Measurements from ENCODE around the gene OR2V1. TPM values are rescaled to one million over a fixed set of nuclear protein-coding genes. Genes with fewer than 3 reads are reported as not detected.

OR2V1 gene
- total and polyA plus RNA-seq, 2 experiments from 2014 or later, result not detected

DNA sequence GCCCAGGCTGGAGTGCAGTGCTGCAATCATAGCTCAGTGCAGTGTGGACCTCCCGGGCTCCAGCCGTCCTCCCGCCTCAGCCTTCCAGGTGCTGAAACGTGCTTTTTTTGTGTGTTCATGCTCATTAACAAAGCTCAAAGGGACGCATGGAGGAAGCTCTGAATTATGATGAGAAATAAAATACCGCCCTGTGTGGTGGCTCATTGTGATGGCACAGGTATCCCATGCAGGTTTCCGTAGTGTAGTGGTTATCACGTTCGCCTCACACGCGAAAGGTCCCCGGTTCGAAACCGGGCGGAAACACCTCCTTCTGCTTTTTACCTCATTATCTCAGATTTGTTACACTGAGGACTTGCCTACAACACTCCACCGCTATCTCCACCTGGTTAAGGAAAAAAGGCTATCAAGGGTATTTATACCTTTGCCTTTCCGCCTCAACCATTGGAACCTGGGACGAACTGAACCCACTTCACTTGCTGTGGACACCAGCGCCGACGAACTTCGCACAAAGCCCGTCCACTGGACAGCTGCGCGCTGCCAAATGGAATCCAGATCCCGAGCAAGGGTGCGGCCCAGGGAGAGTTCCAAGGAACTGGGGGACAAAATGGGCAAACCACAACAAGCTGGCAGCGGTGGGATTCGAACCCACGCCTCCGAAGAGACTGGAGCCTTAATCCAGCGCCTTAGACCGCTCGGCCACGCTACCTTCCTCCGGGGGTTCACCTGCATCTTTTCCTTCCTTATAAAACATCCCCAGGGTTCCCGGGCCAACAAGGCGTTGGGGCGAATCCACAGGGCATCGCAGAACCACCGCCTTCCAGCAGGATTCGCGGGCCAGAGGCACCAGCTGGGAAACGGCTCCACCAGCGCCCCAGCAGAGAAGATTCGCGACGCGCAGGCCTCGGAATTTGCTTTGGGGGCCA is 42.7 kb upstream of the OR2V1 start:
- H3F3A ChIP-seq (replicated peaks; ENCODE audit: low read depth), result peaks cover 3% of the 10 kb centered on the region; the same call in 1 of the 2 replicates
- peak overlapping the region; percentile 99 for H2AFZ ChIP-seq
- peaks cover 4% of the 10 kb centered on the region for H3K4me1 ChIP-seq (ENCODE audit: insufficient read depth)
- no peak overlapping the region for H3K27ac ChIP-seq (ENCODE audit: low read depth)
- DNase-seq (ENCODE audit: low spot score) (peak; percentile 92), ATAC-seq (peak; percentile 70)
- TF ChIP-seq EZH2 (IDR thresholded peaks at IDR 0.05; ENCODE audit: low read depth, unreplicated experiment), result peak; percentile 24
- TF ChIP-seq STAT1 (IDR thresholded peaks at IDR 0.05; ENCODE audit: unreplicated experiment), result no peak
- TF ChIP-seq ZNF462 (CRISPR knock-in tag; IDR thresholded peaks at IDR 0.05), result peak; percentile 64; the same call in 1 of the 2 replicates
- TF ChIP-seq, protein P1, sequence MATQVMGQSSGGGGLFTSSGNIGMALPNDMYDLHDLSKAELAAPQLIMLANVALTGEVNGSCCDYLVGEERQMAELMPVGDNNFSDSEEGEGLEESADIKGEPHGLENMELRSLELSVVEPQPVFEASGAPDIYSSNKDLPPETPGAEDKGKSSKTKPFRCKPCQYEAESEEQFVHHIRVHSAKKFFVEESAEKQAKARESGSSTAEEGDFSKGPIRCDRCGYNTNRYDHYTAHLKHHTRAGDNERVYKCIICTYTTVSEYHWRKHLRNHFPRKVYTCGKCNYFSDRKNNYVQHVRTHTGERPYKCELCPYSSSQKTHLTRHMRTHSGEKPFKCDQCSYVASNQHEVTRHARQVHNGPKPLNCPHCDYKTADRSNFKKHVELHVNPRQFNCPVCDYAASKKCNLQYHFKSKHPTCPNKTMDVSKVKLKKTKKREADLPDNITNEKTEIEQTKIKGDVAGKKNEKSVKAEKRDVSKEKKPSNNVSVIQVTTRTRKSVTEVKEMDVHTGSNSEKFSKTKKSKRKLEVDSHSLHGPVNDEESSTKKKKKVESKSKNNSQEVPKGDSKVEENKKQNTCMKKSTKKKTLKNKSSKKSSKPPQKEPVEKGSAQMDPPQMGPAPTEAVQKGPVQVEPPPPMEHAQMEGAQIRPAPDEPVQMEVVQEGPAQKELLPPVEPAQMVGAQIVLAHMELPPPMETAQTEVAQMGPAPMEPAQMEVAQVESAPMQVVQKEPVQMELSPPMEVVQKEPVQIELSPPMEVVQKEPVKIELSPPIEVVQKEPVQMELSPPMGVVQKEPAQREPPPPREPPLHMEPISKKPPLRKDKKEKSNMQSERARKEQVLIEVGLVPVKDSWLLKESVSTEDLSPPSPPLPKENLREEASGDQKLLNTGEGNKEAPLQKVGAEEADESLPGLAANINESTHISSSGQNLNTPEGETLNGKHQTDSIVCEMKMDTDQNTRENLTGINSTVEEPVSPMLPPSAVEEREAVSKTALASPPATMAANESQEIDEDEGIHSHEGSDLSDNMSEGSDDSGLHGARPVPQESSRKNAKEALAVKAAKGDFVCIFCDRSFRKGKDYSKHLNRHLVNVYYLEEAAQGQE (IDR thresholded peaks at IDR 0.05; ENCODE audit: unreplicated experiment), result no peak
- TF ChIP-seq CREB1 (CRISPR knock-in tag; IDR thresholded peaks at IDR 0.05; ENCODE audit: low read depth), result peak; percentile 37; the same call in 1 of the 2 replicates
- TF ChIP-seq POLR2AphosphoS5 (IDR thresholded peaks at IDR 0.05; ENCODE audit: low read depth), result no peak
- no peak for TF ChIP-seq NANOG (IDR thresholded peaks at IDR 0.05; ENCODE audit: borderline replicate concordance)
- TF ChIP-seq EZH2phosphoT487 (IDR thresholded peaks at IDR 0.05; ENCODE audit: unreplicated experiment), result no peak
- TF ChIP-seq, protein P2, sequence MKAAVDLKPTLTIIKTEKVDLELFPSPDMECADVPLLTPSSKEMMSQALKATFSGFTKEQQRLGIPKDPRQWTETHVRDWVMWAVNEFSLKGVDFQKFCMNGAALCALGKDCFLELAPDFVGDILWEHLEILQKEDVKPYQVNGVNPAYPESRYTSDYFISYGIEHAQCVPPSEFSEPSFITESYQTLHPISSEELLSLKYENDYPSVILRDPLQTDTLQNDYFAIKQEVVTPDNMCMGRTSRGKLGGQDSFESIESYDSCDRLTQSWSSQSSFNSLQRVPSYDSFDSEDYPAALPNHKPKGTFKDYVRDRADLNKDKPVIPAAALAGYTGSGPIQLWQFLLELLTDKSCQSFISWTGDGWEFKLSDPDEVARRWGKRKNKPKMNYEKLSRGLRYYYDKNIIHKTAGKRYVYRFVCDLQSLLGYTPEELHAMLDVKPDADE (IDR thresholded peaks at IDR 0.05), result no peak
- no peak for TF ChIP-seq CTCF (conservative IDR thresholded peaks at IDR 0.05; ENCODE audit: low read depth in 2 of 2)
- TF ChIP-seq ZNF331 (CRISPR knock-in tag; IDR thresholded peaks at IDR 0.05; ENCODE audit: low read depth), result no peak
- TF ChIP-seq ZNF114 (CRISPR knock-in tag; IDR thresholded peaks at IDR 0.05), result peak; percentile 89; the same call in 1 of the 2 replicates
- no peak for TF ChIP-seq JUNB (IDR thresholded peaks at IDR 0.05; ENCODE audit: unreplicated experiment)
- Mint-ChIP-seq H3K36me3 (ENCODE audit: low read depth) (no peaks in the 10 kb centered on the region; the same call in 2 of the 3 replicates), H3K27me3 (ENCODE audit: insufficient read depth, low read depth, poor library complexity) (peaks cover 61% of the 10 kb centered on the region), H3K27ac (peak overlapping the region; percentile 79), H3K9me3 (peaks cover 14% of the 10 kb centered on the region; the same call in 2 of the 3 replicates), H3K4me1 (peaks cover 17% of the 10 kb centered on the region), H3K4me3 (peak overlapping the region; percentile 86)
- no peaks in the 10 kb centered on the region for H4K20me1 ChIP-seq (replicated peaks; ENCODE audit: insufficient read depth)
- H3K4me3 ChIP-seq, result peak overlapping the region; percentile 75
- H3K9me2 ChIP-seq (ENCODE audit: insufficient read depth), result no peaks in the 10 kb centered on the region
- H3K4me2 ChIP-seq, result peak overlapping the region; percentile 89
- no peaks in the 10 kb centered on the region for H3K36me3 ChIP-seq (ENCODE audit: insufficient read depth)
- no peaks in the 10 kb centered on the region for H3K79me2 ChIP-seq (replicated peaks; ENCODE audit: insufficient read depth)
- peaks cover 34% of the 10 kb centered on the region for H3K27me3 ChIP-seq (ENCODE audit: insufficient read depth)
